GM19438 (cell line): ENCODE results near the gene GRID2.
"Not testable (repeated sequence)": the region's sequence is repeated elsewhere in the genome, so short reads cannot be mapped to it uniquely, and the experiment has no call there.

Experiments used
- ATAC-seq: cut with Tn5 transposase; IDR thresholded peaks from one replicate; pipeline ENCODE4 v1.9.1; 2021; ENCODE audit warnings: low read depth; ENCODE audit not compliant: unreplicated experiment

Gene GRID2

GRCh38 chr4:92433272-92433758 lies 129.5 kb downstream of the GRID2 start:
- ATAC-seq: no peak

- ATAC-seq: not testable (repeated sequence)
These were observed 135.0 kb downstream of the GRID2 start for GRCh38 chr4:92438722-92439121.

GRCh38 chr4:92442131-92442530 lies 138.4 kb downstream of the GRID2 start:
- not testable (repeated sequence) for ATAC-seq

- not testable (repeated sequence) for ATAC-seq
These were observed 140.5 kb downstream of the GRID2 start for GRCh38 chr4:92444143-92444843.

- no peak for ATAC-seq
These were observed 141.4 kb downstream of the GRID2 start for GRCh38 chr4:92445127-92445526.

- ATAC-seq: no peak
These were observed 143.6 kb downstream of the GRID2 start for GRCh38 chr4:92447255-92447905.

- not testable (repeated sequence) for ATAC-seq
These were observed 144.4 kb downstream of the GRID2 start for GRCh38 chr4:92448176-92448575.

GRCh38 chr4:92450694-92451093 lies 146.9 kb downstream of the GRID2 start:
- no peak for ATAC-seq

GRCh38 chr4:92451782-92452181 lies 148.0 kb downstream of the GRID2 start:
- no peak for ATAC-seq

- not testable (repeated sequence) for ATAC-seq
These were observed 148.6 kb downstream of the GRID2 start for GRCh38 chr4:92452383-92452782.

- no peak for ATAC-seq
These were observed 151.6 kb downstream of the GRID2 start for GRCh38 chr4:92455329-92455839.

- no peak for ATAC-seq
These were observed 152.2 kb downstream of the GRID2 start for GRCh38 chr4:92455951-92456350.

GRCh38 chr4:92461732-92462131 lies 158.0 kb downstream of the GRID2 start:
- ATAC-seq: no peak

- no peak for ATAC-seq
These were observed 173.5 kb downstream of the GRID2 start for GRCh38 chr4:92477298-92477697.

GRCh38 chr4:92483341-92483740 lies 179.6 kb downstream of the GRID2 start:
- ATAC-seq: no peak

GRCh38 chr4:92488496-92488895 lies 184.7 kb downstream of the GRID2 start:
- no peak for ATAC-seq

- no peak for ATAC-seq
These were observed 193.4 kb downstream of the GRID2 start for GRCh38 chr4:92497141-92497540.

GRCh38 chr4:92501456-92501855 lies 197.7 kb downstream of the GRID2 start:
- ATAC-seq: no peak

GRCh38 chr4:92506933-92507332 lies 203.2 kb downstream of the GRID2 start:
- ATAC-seq: no peak

- ATAC-seq: no peak
These were observed 210.9 kb downstream of the GRID2 start for GRCh38 chr4:92514627-92515026.

- ATAC-seq: no peak
These were observed 212.7 kb downstream of the GRID2 start for GRCh38 chr4:92516450-92516849.

GRCh38 chr4:92519727-92520126 lies 216.0 kb downstream of the GRID2 start:
- no peak for ATAC-seq
